GM18909 (cell line): ENCODE measurements around the gene CCDC9B.

Source experiments
- ATAC-seq: cut with Tn5 transposase; IDR thresholded peaks from one replicate; pipeline ENCODE4 v1.9.1; 2021; ENCODE audit warnings: mild to moderate bottlenecking; ENCODE audit not compliant: unreplicated experiment, poor library complexity

CCDC9B gene

GRCh38 chr15:40296561-40297230 is 44.0 kb downstream of the CCDC9B start:
- ATAC-seq, result no peak

GRCh38 chr15:40295877-40296560 is 44.7 kb downstream of the CCDC9B start:
- no peak for ATAC-seq

- ATAC-seq, result no peak
Measured at GRCh38 chr15:40295297-40295696, 45.4 kb downstream of the CCDC9B start.

GRCh38 chr15:40293905-40294895 is 46.5 kb downstream of the CCDC9B start:
- ATAC-seq, result no peak

GRCh38 chr15:40293006-40293405 is 47.7 kb downstream of the CCDC9B start:
- ATAC-seq, result no peak

GRCh38 chr15:40292246-40292645 is 48.5 kb downstream of the CCDC9B start:
- ATAC-seq, result no peak

- no peak for ATAC-seq
Measured at GRCh38 chr15:40290918-40291574, 49.7 kb downstream of the CCDC9B start.

- ATAC-seq, result no peak
Measured at GRCh38 chr15:40290545-40290917, 50.2 kb downstream of the CCDC9B start.

- no peak for ATAC-seq
Measured at GRCh38 chr15:40289140-40289775, 51.5 kb downstream of the CCDC9B start.

GRCh38 chr15:40287968-40288367 is 52.8 kb downstream of the CCDC9B start:
- no peak for ATAC-seq

GRCh38 chr15:40287505-40287904 is 53.2 kb downstream of the CCDC9B start:
- no peak for ATAC-seq

GRCh38 chr15:40286794-40287193 is 53.9 kb downstream of the CCDC9B start:
- ATAC-seq, result no peak

GRCh38 chr15:40286061-40286532 is 54.6 kb downstream of the CCDC9B start:
- ATAC-seq, result no peak

- no peak for ATAC-seq
Measured at GRCh38 chr15:40285554-40286011, 55.2 kb downstream of the CCDC9B start.

- no peak for ATAC-seq
Measured at GRCh38 chr15:40285151-40285550, 55.6 kb downstream of the CCDC9B start.

- no peak for ATAC-seq
Measured at GRCh38 chr15:40283615-40284300, 57.0 kb downstream of the CCDC9B start.

GRCh38 chr15:40282869-40283614 is 57.7 kb downstream of the CCDC9B start, which contains the start of gene ANKRD63:
Gene ANKRD63, minus strand, starts transcription at chr15:40283064. Its CDS starts 478 bp downstream, at chr15:40282586.
- peak; percentile 25 for ATAC-seq

GRCh38 chr15:40282147-40282868 is 58.4 kb downstream of the CCDC9B start:
- ATAC-seq, result peak; percentile 48
